ENCODE measurements around the gene CALM1. TPM values are rescaled to one million over a fixed set of nuclear protein-coding genes. Genes with fewer than 3 reads are reported as not detected.

Gene CALM1
- total RNA-seq, 2 donors from 2014 or later: 423 to 503 TPM

- H3K4me3 Mint-ChIP-seq: no peak overlapping the region
- no peaks in the 10 kb centered on the region for H3K27me3 Mint-ChIP-seq (ENCODE audit: insufficient read depth)
- DNase-seq: peak; percentile 100
- H3K9me3 ChIP-seq (ENCODE audit: control insufficient read depth, low read length): no peaks in the 10 kb centered on the region
- H3K4me1 Mint-ChIP-seq: peaks cover 33% of the 10 kb centered on the region
- H3K9ac ChIP-seq (ENCODE audit: extremely low read depth, low read length, poor library complexity, severe bottlenecking): peak overlapping the region; percentile 99
- H3K4me1 ChIP-seq (ENCODE audit: control insufficient read depth, insufficient read depth, low read length): no peaks in the 10 kb centered on the region
- H3K36me3 ChIP-seq (ENCODE audit: control insufficient read depth, insufficient read depth, low read length): no peaks in the 10 kb centered on the region
- H3K36me3 Mint-ChIP-seq (ENCODE audit: low read depth): no peaks in the 10 kb centered on the region
- H3K4me3 ChIP-seq (ENCODE audit: low read length): peak overlapping the region; percentile 95
- peak overlapping the region; percentile 99 for H3K27ac ChIP-seq (ENCODE audit: low read depth, low read length)
- H3K27me3 ChIP-seq (ENCODE audit: control insufficient read depth, insufficient read depth, low read length, poor library complexity, severe bottlenecking): no peaks in the 10 kb centered on the region
- 0% methylated on average over 26 to 62 of the region's 62 CpGs for WGBS, 2 experiments (ENCODE audit: insufficient coverage in 1 of 2, insufficient read length in 1 of 2)
- H3K9me3 Mint-ChIP-seq: no peaks in the 10 kb centered on the region
- peak; percentile 36 for TF ChIP-seq CTCF (conservative IDR thresholded peaks at IDR 0.05)
- H3K27ac Mint-ChIP-seq: no peak overlapping the region
Measured at GRCh38 chr14:90383126-90383730, 13.6 kb upstream of the CALM1 start.

GRCh38 chr14:90383731-90384542 is 12.9 kb upstream of the CALM1 start:
- H3K4me1 ChIP-seq (ENCODE audit: control insufficient read depth, insufficient read depth, low read length): no peaks in the 10 kb centered on the region
- no peaks in the 10 kb centered on the region for H3K9me3 ChIP-seq (ENCODE audit: control insufficient read depth, low read length)
- Mint-ChIP-seq H3K27ac (no peak overlapping the region), H3K4me1 (peaks cover 38% of the 10 kb centered on the region), H3K9me3 (no peaks in the 10 kb centered on the region), H3K36me3 (ENCODE audit: low read depth) (no peaks in the 10 kb centered on the region), H3K4me3 (no peak overlapping the region), H3K27me3 (ENCODE audit: insufficient read depth) (no peaks in the 10 kb centered on the region)
- H3K27ac ChIP-seq (ENCODE audit: low read depth, low read length): peak overlapping the region; percentile 99
- H3K27me3 ChIP-seq (ENCODE audit: control insufficient read depth, insufficient read depth, low read length, poor library complexity, severe bottlenecking): peaks cover 3% of the 10 kb centered on the region
- 18 to 38% methylated on average over 14 to 37 of the region's 37 CpGs for WGBS, 2 experiments (ENCODE audit: insufficient coverage in 1 of 2, insufficient read length in 1 of 2)
- peak overlapping the region; percentile 91 for H3K9ac ChIP-seq (ENCODE audit: extremely low read depth, low read length, poor library complexity, severe bottlenecking)
- TF ChIP-seq CTCF (conservative IDR thresholded peaks at IDR 0.05): no peak
- no peaks in the 10 kb centered on the region for H3K36me3 ChIP-seq (ENCODE audit: control insufficient read depth, insufficient read depth, low read length)
- peak overlapping the region; percentile 85 for H3K4me3 ChIP-seq (ENCODE audit: low read length)
- DNase-seq: peak; percentile 85

- no peaks in the 10 kb centered on the region for H3K27me3 Mint-ChIP-seq (ENCODE audit: insufficient read depth)
- H3K9ac ChIP-seq (ENCODE audit: extremely low read depth, low read length, poor library complexity, severe bottlenecking): no peak overlapping the region
- WGBS, 2 experiments (ENCODE audit: insufficient coverage in 1 of 2, insufficient read length in 1 of 2): 88 to 100% methylated on average over 2 to 3 of the region's 3 CpGs
- H3K27ac ChIP-seq (ENCODE audit: low read depth, low read length): no peak overlapping the region
- no peaks in the 10 kb centered on the region for H3K9me3 Mint-ChIP-seq
- H3K4me1 ChIP-seq (ENCODE audit: control insufficient read depth, insufficient read depth, low read length): no peaks in the 10 kb centered on the region
- H3K9me3 ChIP-seq (ENCODE audit: control insufficient read depth, low read length): no peaks in the 10 kb centered on the region
- H3K36me3 Mint-ChIP-seq (ENCODE audit: low read depth): no peaks in the 10 kb centered on the region
- peaks cover 32% of the 10 kb centered on the region for H3K4me1 Mint-ChIP-seq
- no peak overlapping the region for H3K27ac Mint-ChIP-seq
- H3K27me3 ChIP-seq (ENCODE audit: control insufficient read depth, insufficient read depth, low read length, poor library complexity, severe bottlenecking): peaks cover 7% of the 10 kb centered on the region
- H3K36me3 ChIP-seq (ENCODE audit: control insufficient read depth, insufficient read depth, low read length): no peaks in the 10 kb centered on the region
- DNase-seq: no peak
- H3K4me3 ChIP-seq (ENCODE audit: low read length): peak overlapping the region; percentile 85
- H3K4me3 Mint-ChIP-seq: no peak overlapping the region
- TF ChIP-seq CTCF (conservative IDR thresholded peaks at IDR 0.05): no peak
Measured at GRCh38 chr14:90384543-90384911, 12.3 kb upstream of the CALM1 start.

All from endodermal cell (in vitro differentiated cells).